ENCODE results near the gene PLA2G12B.
"Not testable (repeated sequence)": the region's sequence is repeated elsewhere in the genome, so short reads cannot be mapped to it uniquely, and the experiment has no call there.

Gene PLA2G12B, protein sequence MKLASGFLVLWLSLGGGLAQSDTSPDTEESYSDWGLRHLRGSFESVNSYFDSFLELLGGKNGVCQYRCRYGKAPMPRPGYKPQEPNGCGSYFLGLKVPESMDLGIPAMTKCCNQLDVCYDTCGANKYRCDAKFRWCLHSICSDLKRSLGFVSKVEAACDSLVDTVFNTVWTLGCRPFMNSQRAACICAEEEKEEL

DNA sequence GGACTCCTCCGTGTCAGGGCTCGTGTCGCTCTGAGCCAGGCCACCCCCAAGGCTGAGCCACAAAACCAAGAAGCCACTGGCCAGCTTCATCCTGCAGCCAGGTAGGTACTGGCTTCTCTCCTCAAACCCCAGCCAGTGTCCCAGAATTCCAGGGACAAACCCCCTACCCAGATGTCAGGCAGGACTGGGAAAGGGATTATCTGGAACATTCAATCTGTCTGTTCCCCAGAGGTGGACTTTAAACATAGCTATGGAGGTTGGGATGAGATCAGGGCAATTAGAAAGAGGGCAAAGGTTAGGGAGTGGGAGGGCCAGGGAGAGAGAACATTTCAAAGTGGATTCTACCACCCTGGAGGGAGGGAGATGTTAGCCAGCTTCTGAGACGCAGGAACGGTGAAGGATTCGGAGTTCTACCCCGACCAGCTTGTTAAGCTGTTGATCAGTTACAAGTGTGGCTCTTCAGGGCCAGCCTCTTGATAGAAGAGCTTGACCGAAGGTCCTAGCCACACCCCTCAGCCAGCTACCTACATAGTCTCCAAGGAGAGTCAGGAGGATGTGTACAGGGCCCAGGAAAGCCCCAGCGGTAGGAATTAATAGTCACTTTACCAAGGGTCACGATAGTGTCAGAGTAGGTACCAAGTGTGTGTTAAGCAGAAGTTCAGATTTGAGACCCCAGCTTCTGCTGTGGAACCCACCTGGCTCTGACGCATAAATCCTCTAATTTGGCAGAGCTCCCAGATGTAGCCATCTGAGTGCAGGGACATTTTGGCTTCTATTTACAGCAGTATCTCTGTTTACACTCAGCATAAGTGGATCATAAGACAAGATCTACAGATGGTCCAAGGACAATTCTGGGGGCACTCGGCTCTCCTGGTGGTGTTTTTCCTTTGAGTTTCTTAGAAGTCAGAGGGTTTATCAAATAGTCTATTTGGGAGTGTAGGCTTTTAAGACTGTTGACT, at the start of gene PLA2G12B:
Gene PLA2G12B, minus strand, starts transcription at position 211 of the 959 bp plus-strand sequence. Its CDS starts 121 bp downstream, at position 90.
- DNase-seq = no peak

DNA sequence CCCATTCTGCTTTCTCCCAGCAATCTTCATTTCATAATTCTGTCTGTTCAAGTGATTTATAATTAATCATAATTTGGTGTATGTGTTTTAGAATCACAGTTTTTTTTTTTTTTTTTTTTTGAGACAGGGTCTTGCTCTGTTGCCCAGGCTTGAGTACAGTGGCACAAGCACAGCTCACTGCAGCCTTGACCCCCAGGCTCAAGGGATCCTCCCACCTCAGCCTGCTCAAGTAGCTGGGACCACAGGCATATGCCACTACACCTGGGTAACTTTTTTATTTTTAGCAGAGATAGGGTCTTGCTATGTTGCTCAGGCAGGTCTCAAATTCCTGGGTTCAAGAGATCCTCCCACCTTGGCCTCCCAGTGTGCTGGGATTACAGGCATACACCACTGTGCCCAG, 49.2 kb upstream of the PLA2G12B start:
- DNase-seq = no peak

DNA sequence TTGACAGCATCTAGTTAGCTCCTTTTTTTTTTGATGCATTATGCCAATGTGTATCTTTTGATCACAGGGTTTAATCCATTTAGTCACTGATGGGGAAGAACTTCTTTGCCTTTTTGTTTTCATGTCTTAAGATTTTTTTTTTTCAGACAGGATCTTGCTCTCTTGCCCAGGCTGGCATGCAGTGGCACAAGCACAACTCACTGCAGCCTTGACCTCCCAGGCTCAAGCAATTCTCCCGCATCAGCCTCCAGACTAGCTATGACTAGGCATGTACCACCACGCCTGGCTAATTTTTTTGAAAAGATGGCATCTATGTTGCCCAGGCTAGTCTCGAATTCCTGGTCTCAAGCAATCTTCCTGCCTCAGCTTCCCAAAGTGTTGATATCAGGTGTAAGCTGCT, 46.4 kb upstream of the PLA2G12B start:
- DNase-seq = no peak

DNA sequence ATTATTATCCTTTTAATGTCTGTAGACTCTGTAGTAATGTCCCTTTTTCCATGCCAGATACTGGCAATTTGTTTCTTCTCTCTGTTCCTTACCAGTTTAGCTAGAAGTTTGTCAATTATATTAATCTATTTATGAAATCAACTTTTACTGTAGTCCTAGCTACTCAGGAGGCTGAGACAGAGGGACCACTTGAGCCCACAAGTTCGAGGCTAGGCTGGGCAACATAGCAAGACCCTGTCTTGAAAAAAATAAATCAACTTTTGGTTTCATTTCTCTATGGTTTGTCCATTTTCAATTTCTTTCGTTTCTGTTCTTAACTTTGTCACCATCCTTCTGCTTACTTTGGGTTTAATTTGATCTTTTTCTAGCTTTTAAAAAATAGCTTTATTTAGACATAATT, 42.5 kb upstream of the PLA2G12B start:
- DNase-seq = no peak

DNA sequence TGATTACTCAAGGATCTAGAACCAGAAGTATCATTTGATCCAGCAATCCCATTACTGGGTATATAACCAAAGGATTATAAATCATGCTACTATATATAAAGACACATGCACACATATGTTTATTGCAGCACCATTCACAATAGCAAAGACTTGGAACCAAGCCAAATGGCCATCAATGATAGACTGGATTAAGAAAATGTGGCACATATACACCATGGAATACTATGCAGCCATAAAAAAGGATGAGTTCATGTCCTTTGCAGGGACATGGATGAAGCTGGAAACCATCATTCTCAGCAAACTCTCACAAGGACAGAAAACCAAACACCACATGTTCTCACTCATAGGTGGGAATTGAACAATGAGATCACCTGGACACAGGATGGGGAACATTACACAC, 40.9 kb upstream of the PLA2G12B start:
- DNase-seq = not testable (repeated sequence)

DNA sequence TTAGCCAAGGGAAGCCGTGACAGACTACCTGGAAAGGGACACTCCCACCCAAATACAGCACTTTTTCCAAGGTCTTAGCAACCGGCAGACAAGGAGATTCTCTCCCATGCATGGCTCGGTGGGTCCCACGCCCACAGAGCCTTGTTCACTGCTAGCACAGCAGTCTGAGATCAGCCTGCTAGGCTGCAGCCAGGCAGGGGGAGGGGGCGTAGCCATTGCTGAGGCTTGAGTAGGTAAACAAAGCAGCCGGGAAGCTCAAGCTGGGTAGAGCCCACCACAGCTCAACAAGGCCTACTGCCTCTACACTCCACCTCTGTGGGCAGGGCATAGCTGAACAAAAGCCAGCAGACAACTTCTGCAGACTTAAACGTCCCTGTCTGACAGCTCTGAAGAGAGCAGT, 35.2 kb upstream of the PLA2G12B start:
- DNase-seq = not testable (repeated sequence)

DNA sequence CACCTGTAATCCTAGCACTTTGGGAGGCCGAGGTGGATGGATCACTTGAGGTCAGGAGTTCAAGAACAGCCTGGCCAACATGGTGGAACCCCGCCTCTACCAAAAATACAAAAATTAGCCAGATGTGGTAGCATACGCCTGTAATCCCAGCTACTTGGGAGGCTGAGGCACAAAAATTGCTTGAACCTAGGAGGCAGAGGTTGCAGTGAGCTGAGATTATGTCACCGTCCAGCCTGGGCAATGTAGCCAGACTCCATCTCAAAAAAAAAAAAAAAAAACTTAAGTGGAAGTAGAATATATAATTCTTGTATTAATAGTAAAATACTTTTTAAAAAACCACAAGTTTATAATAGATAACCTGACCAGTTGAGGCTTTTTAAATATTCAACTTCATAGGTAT, 30.0 kb upstream of the PLA2G12B start:
- DNase-seq = not testable (repeated sequence)

DNA sequence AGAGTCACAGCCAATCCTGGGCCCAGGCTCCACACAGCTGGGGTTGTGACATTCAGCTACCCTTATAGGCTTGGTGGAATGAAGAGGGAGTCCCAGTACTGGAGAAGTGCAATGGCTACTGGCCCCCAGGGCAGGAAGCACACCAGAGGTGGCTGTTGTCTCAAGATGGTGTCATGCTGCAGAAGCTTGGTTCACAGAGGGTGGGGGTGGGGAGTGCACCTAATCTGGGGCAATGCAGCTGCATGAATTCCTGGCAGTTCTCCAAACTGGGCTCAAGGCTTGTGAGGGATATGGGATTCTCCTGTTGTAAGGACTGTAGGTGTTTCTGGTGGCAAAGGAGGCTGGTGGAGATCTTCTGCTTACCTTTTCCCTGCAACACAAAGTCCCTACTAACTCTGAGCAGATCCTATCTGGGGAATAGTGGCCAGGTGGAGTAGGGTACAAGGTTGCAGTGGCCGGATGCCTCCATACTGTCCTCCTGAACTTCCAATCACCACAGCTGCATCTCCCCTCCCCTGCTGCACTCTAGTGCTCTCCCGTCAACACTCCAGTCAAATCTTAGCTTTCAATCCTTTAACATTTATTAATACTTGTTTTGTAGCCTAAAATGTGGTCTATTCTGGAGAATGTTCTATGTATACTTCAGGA, 27.4 kb upstream of the PLA2G12B start:
- DNase-seq = no peak

DNA sequence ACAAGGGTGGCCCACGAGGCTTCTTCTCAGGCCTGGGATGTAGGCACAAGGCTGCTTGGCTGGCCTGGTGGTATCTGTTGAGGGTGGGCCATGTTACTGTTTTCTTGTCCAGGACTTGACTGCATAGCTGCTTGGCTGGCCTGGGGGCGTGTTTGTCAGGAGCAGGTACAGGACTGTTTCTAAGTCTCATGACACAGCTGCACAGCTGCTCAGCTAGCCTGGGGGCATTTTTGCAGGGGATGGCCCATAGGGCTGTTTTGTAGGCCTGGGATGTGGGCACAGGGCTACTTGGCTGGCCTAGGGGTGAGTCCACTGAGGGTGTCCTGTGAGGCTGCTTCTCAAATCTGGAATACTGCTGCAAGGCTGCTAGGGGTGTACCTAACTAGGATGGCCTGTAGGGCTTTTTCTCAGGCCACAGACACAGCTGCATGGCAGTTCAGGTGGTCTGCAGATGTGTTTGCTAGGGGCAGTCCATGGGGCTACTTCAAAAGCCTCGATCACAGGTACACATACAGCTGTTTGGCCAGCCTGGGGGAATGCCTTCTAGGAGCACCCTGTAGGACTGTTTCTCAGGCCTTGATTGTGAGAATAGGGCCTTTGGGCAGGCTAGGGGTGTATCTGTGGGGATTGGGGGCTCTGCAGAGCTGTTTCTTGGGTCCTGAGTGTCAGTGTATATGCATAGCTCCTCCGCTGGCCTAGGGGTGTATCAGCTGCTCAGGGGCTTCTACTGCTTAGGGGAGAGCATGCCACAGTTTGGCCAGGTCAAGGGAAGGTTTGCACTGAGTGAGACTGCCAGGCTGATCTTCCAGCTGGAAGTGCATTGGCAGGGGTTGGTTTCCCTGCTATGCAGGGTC, 26.6 kb upstream of the PLA2G12B start:
- DNase-seq = no peak

DNA sequence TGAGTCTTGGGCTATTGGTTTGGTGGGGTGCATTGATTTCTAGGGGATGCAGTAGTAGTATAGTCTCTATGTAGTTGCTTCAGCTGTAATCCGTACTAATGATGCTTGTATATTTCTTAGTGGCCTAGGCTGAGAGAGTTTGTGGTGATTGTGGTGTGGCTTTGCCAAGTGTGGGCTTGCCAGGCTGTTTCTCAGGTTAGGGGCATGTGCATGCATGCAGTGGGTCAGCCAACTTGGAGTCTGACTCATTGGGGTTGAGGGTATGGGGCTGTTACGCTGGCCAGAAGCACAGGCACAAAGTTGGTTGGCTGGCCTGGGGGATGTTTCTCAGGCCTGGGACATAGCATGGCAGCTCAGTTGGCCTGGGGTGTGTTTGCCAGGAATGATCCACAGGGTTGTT, 25.7 kb upstream of the PLA2G12B start:
- DNase-seq = no peak

DNA sequence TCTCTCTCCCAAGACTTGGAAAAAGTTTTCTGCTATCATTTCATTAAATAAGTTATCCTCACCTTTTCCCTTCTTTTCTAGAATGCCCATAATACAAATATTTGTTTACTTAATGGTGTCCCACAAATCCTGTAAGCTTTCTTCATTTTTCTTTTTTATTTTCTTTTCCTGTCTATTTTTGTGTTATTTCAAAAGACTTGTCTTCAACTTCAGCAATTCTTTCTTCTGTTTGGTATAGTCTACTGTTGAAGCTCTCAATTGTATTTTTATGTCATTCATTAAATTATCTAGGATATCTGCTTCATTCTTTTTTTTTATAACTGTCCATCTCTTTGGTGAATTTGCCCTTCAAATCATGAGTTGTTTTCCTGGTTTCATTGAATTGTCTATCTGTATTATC, 25.1 kb upstream of the PLA2G12B start:
- no peak for DNase-seq

DNA sequence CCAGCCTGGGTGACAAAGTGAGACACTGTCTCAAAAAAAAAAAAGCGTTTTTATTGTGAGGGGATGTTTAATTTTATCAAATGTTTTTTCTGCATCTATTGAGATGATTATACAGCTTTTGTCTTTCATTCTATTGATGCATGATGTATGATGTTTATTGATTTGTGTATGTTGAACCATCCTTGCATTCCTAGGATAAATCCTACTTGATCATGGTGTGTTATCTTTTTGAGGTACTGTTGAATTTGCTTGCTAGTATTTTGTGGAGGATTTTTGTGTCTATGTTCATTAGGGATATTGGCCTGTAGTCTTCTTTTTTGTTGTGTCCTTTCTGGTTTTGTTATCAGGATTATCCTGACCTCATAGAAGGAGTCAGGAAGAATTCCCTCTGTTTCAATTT, 22.3 kb upstream of the PLA2G12B start:
- no peak for DNase-seq

DNA sequence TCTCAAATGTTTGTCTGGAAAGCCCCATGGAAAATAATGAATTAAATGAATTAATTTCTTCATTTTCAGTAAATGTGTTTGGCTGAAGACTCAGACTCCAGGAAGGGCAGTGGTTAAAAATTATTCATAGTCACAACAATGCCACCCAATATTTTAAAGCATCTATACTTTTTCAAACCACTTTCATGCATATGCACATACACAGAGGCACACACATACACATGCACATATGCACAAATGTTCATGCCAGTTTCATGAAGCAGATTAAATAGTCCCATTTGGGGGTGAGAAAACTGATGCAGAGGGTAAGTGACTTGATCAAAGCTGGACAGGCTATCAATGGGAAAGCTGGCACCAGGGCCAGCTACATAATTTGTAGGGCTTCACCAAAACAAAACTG, 1.4 kb upstream of the PLA2G12B start:
- DNase-seq = no peak

DNA sequence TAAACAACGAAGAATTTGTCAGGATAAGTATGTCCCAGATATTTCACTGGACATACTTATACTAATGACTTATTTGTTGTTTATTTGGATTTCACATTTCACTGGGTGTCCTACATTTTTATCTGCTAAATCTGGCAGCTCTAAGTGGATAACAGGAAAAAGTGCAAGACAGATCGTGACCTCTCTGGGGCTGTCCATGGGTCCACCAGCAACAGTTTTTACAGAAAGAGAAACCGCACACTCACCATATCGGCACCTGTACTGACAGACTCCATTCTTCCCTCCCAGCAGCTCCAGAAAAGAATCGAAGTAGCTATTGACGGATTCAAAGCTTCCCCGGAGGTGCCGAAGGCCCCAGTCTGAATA, 393 bp downstream of the PLA2G12B start:
- DNase-seq = no peak

DNA sequence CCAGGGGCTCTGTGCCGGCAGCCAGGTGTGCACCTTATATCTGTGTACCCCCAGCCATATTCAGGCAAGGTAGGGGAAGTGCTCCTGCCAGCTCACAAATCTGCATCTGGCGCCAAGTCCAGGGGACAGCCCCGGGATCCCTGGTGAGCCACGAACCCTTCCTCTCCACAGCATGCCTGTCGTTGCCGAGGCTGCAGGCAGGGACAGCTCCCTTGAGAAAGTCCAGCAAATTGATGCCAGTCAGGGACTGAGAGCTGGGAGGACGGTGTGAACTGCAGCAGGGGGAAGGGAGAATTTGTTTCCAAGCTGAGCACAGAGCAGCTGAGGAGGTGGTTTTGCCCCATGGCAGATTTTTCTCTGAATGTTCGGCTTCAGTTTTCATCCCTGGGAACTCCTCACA, 919 bp downstream of the PLA2G12B start:
- no peak for DNase-seq

DNA sequence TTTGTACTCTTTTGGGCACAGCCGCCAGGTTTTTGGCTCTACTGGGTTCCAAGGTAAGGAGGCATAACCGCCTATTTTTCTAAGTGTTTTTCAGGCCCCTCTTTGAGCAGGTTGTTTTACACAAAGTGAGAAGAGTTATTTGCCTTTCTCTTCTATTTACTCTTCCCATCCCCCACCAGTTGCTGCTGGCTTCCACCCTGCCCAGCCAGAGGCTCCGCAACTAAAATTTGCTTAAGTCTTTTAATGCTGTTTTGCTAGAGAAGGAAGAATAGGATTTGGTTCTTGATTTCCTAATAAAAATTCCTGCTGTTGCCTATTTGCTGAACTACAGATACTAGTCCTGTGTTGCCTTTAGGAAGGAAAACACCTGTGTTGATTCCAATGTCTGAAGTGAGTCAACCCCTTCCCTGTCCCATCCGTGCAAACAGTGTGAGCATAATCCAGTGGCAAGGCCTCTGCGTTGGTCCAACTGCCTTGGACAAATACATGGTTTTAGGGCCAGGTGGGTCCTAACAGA, 1.9 kb downstream of the PLA2G12B start:
- no peak for DNase-seq

DNA sequence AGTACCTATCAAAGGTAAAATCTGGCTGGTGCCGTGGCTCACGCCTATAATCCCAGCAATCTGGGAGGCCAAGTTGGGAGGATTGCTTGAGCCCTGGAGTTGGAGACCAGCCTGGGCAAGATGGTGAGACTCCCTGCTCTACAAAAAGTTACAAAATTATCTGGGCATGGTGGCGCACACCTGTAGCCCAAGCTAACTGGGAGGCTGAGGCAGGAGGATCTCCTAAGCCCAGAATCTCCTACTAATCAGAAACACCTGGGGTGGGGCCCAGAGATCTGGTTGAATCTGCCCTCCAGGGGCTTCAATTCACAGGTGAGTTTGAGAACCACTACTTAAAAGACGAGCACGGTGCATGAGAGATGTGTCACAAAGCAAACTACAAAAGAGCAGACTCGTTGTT, 2.4 kb downstream of the PLA2G12B start:
- DNase-seq = no peak

DNA sequence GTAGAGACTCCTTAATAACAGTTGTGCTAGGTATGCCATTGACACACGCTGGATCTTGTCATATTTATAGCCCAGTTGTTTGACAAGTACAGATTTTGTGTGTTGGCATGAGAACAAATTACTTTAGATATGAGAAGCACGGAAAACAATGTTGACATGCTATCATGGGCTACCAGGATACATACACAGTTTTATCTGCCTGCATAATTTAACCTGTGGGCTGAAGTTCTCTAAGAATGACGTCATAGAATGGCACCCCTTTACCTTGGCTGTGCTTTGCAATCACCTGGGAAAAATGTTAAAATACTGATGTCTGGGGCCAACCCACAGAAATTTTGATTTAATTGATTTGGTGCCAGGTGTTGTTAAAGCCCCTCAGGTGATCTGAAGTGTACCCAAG, 2.8 kb downstream of the PLA2G12B start:
- no peak for DNase-seq

DNA sequence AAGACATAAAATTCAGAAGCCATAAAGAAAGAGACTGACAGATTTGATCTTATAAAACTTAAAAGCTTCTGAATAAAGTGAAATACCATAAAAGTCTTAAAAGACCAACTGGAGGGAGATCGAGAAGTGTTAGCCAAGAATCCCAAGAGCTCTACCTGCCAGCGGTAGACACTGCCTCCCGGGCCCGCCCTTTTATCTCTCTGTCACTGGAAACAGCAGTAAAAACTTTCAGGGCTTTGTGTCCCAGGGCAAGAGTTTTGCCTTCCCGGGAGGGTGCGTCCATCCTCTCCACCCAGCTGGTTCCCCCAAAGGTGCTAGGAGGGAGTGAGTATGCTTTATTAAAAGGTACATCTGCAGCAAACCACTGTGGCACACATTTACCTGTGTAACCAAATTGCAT, 5.8 kb downstream of the PLA2G12B start:
- no peak for DNase-seq

DNA sequence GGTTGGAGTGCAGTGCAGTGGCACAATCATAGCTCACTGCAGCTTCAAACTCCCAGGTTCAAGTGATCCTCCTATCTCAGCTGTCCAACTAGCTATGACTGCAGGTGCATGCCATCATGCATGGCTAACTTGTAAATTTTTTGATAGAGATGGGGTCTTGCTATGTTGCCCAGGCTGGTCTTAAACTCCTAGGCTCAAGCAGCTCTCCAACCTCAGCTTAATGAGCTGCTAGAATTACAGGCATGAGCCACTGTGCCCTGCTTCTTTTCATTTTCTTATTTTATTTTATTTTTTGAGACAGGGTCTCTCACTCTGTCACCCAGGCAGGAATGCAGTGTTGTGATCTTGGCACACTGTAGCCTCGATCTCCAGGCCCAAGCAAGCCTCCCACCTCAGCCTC, 7.6 kb downstream of the PLA2G12B start:
- DNase-seq = no peak

DNA sequence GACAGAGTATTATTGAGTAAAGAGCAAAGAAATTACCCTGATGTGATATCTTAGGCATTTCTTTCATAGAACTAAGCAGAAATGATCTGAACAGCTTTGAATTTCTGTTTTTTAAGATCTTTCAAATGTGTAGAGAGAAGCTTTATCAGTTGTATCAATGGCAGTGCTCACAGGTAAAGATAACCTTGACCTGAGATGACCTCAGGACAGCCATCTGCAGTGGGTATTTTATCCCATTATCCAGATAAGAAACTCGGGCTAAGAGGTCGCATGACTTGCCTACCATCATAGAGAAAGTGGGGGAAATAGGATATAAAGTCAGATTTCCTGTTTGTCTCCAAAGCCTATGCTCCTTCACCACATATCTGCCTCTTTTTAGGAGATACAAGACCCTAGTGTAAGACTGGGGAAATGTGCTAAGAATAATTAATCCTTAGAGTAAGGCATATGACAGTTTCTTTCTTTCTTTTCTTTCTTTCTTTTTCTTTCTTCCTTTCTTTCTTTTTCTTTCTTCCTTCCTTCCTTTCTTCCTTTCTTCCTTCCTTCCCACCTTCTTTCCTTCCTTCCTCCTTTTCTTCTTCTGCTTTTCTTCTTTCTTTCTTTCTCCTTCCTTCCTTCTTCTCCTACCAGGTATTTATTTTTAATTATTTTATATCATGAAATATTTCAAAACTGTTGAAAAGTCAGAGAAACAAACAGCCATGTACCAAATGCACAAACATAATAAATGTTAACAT, 10.9 kb downstream of the PLA2G12B start:
- no peak for DNase-seq

DNA sequence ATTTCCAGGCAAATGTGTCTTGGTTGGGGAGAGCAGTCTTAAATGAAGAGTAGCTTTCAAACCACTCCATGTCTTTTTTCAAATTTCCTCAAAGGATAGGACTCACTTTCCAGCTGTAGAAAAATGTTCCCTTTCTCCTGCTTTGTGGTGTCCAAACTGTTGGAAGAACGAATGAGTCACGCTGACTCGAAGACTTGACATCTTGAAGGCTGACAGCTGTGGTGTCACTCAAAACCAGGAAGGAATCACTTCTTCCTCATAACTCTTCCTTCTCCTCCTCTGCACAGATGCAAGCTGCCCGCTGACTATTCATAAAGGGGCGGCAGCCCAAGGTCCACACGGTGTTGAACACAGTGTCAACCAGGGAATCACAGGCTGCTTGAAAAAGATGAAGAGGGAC, 19.2 kb downstream of the PLA2G12B start:
- no peak for DNase-seq

Measured in activated CD8-positive, alpha-beta memory T cell treated with anti-CD3 and anti-CD28 coated beads, Interleukin-2, amount 50 U/mL, for 4 hours (primary cell).